Mammary epithelial cell (primary cell): Measurements from ENCODE around the gene ITM2C.

Experiments
- CTCF ChIP-seq, 2 donors: IDR thresholded peaks in 1 of 2; conservative IDR thresholded peaks in 1 of 2; 2 replicates each; pipeline ENCODE4 v1.5.1; 2011 to 2012; ENCODE audit warnings: inconsistent platforms in 2 of 2, low read length in 2 of 2, mild to moderate bottlenecking in 2 of 2, control low read depth in 1 of 2, low read depth in 1 of 2; ENCODE audit not compliant: insufficient read depth in 1 of 2; ENCODE audit errors: extremely low read depth in 1 of 2
- EZH2 ChIP-seq: IDR thresholded peaks from 2 replicates; pipeline ENCODE4 v1.6.1; 2012; ENCODE audit warnings: low read length, inconsistent platforms, borderline replicate concordance

- no peak for TF ChIP-seq EZH2
- TF ChIP-seq CTCF (conservative IDR thresholded peaks at IDR 0.05 in 1 of 2, IDR thresholded peaks at IDR 0.05 in 1 of 2; ENCODE audit: extremely low read depth in 1 of 2, insufficient read depth in 1 of 2, low read depth in 1 of 2, low read length in 2 of 2), result no peak
Observed at GRCh38 chr2:230908595-230909191, 44.0 kb downstream of the ITM2C start.
